Esophagus muscularis mucosa (tissue), 4 donors: ENCODE results near the gene CHCHD6. TPM values are rescaled to one million over a fixed set of nuclear protein-coding genes. Genes with fewer than 3 reads are reported as not detected.

Source experiments
- DNase-seq: peaks from one replicate; pipeline ENCODE4 v3.0.0-alpha.2; 2017; ENCODE audit errors: extremely low spot score
- H3K27ac ChIP-seq, 4 donors: fragments of 200-600 bp; sonication (generic); replicated peaks in 1 of 4; 1 replicate in 3 of 4; 2 replicates in 1 of 4; pipeline ENCODE4 v1.5.1; 2016 to 2019; ENCODE audit warnings: mild to moderate bottlenecking in 1 of 4
- H3K27me3 ChIP-seq, 4 donors: fragments of 200-600 bp; sonication (generic); one replicate each; pipeline versions ENCODE4 v1.5.1 to v1.6.0; 2016 to 2019
- H3K36me3 ChIP-seq, 4 donors: fragments of 200-600 bp; sonication (generic); one replicate each; pipeline ENCODE4 v1.5.1; 2016 to 2019
- H3K4me1 ChIP-seq, 4 donors: fragments of 200-600 bp; sonication (generic); one replicate each; pipeline ENCODE4 v1.5.1; 2016 to 2019
- H3K4me3 ChIP-seq, 4 donors: fragments of 200-600 bp; sonication (generic); 1 replicate in 2 of 4; 2 replicates in 2 of 4; pipeline ENCODE4 v1.5.1; 2016 to 2019; ENCODE audit warnings: mild to moderate bottlenecking in 4 of 4, moderate library complexity in 1 of 4
- H3K9me3 ChIP-seq, 4 donors: fragments of 200-600 bp; sonication (generic); 1 replicate in 3 of 4; 2 replicates in 1 of 4; pipeline ENCODE4 v1.5.1; 2016 to 2019
- EP300 ChIP-seq: sonication (generic); formaldehyde crosslinking; IDR thresholded peaks from one replicate; pipeline ENCODE4 v1.6.1; 2017; ENCODE audit warnings: antibody characterized with exemption
- POLR2A ChIP-seq: fragments of 450-650 bp; IDR thresholded peaks from one replicate; pipeline ENCODE4 v1.6.1; 2017; ENCODE audit warnings: antibody characterized with exemption, moderate library complexity, mild to moderate bottlenecking, low read depth
- POLR2AphosphoS5 ChIP-seq, 2 donors: sonication (generic); formaldehyde crosslinking; IDR thresholded peaks; one replicate each; pipeline ENCODE4 v1.6.1; 2017; ENCODE audit warnings: antibody characterized with exemption in 2 of 2
- WGBS: methylation state at CpG from one replicate; pipeline ENCODE4 v1.1.5; 2018; 5-methylcytosine and 5-hydroxymethylcytosine counted together
- intact Hi-C: fragments of 100-400 bp; cut with DNase I; formaldehyde crosslinking; loops from one replicate; pipeline ENCODE4 v1.15.1; 2023
- total RNA-seq, 4 donors: library from RNA; depleted of rRNA; stranded (reverse); fragments of >200 nt; gene quantifications; one replicate each; pipeline versions ENCODE4 v1.1.0 to v1.2.1, GENCODE V29; 2016
- TF ChIP-seq, protein P1 (sequence below), 3 experiments: fragments of 200-600 bp in 2 of 3; fragments of 450-650 bp in 1 of 3; sonication (generic) in 2 of 3; IDR thresholded peaks; one replicate each; pipeline ENCODE4 v1.5.1; 2017 to 2019; ENCODE audit warnings: antibody characterized with exemption in 3 of 3, mild to moderate bottlenecking in 2 of 3, moderate library complexity in 1 of 3

The CHCHD6 gene
- total RNA-seq, 4 donors from 2014 or later, result 10.3 to 13.4 (median 12.1) TPM

- no peaks in the 10 kb centered on the region for H3K9me3 ChIP-seq
- no peak overlapping the region for H3K4me3 ChIP-seq
- intact Hi-C loops, result no loop called here
- H3K36me3 ChIP-seq, result peaks cover 0 to 21% (median 13%) of the 10 kb centered on the region in 4 donors
- H3K27ac ChIP-seq, result no peak overlapping the region
- peaks cover 17 to 21% (median 19%) of the 10 kb centered on the region in 4 donors for H3K4me1 ChIP-seq
- TF ChIP-seq POLR2AphosphoS5 (IDR thresholded peaks at IDR 0.05) (no peak), POLR2A (no peak), EP300 (no peak)
- TF ChIP-seq, protein P1, sequence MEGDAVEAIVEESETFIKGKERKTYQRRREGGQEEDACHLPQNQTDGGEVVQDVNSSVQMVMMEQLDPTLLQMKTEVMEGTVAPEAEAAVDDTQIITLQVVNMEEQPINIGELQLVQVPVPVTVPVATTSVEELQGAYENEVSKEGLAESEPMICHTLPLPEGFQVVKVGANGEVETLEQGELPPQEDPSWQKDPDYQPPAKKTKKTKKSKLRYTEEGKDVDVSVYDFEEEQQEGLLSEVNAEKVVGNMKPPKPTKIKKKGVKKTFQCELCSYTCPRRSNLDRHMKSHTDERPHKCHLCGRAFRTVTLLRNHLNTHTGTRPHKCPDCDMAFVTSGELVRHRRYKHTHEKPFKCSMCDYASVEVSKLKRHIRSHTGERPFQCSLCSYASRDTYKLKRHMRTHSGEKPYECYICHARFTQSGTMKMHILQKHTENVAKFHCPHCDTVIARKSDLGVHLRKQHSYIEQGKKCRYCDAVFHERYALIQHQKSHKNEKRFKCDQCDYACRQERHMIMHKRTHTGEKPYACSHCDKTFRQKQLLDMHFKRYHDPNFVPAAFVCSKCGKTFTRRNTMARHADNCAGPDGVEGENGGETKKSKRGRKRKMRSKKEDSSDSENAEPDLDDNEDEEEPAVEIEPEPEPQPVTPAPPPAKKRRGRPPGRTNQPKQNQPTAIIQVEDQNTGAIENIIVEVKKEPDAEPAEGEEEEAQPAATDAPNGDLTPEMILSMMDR (IDR thresholded peaks at IDR 0.05), result no peak
- no peak for DNase-seq
- H3K27me3 ChIP-seq, result no peaks in the 10 kb centered on the region
- WGBS, result 91% methylated on average over 12 of the region's 14 CpGs
These were observed 254.0 kb downstream of the CHCHD6 start for GRCh38 chr3:126957776-126958637.

DNA sequence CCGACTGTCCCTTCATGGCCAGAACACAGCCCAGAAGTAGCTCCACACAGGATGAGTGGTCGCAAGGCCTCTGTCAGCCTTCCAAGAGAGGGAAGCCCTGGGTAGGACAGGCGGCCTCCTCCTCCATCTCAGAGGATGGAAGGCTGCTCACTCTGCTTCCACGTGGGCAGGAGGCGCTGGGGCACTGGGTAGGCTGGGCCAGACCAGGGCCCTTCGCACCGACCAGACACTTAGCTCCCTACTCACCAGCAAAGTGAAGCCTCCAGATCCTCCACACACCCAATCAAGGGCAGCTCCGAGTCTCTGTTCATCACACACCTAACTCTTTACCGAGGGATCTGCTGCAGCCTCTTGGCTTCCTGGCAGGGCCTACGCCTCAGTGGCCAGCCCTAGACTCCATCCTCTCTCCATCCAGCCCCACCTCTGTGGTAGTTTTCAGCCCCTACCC lies 254.6 kb downstream of the CHCHD6 start:
- peaks cover 17 to 21% (median 19%) of the 10 kb centered on the region in 4 donors for H3K4me1 ChIP-seq
- H3K36me3 ChIP-seq, result peaks cover 0 to 20% (median 10%) of the 10 kb centered on the region in 4 donors
- intact Hi-C loops, result no loop called here
- TF ChIP-seq EP300 (no peak), POLR2A (no peak)
- TF ChIP-seq, protein P1 (IDR thresholded peaks at IDR 0.05), result no peak
- WGBS, result 96% methylated on average over 6 of the region's 10 CpGs
- no peak for DNase-seq
- no peaks in the 10 kb centered on the region for H3K27me3 ChIP-seq
- no peaks in the 10 kb centered on the region for H3K9me3 ChIP-seq
- no peak overlapping the region for H3K27ac ChIP-seq
- H3K4me3 ChIP-seq, result no peak overlapping the region

DNA sequence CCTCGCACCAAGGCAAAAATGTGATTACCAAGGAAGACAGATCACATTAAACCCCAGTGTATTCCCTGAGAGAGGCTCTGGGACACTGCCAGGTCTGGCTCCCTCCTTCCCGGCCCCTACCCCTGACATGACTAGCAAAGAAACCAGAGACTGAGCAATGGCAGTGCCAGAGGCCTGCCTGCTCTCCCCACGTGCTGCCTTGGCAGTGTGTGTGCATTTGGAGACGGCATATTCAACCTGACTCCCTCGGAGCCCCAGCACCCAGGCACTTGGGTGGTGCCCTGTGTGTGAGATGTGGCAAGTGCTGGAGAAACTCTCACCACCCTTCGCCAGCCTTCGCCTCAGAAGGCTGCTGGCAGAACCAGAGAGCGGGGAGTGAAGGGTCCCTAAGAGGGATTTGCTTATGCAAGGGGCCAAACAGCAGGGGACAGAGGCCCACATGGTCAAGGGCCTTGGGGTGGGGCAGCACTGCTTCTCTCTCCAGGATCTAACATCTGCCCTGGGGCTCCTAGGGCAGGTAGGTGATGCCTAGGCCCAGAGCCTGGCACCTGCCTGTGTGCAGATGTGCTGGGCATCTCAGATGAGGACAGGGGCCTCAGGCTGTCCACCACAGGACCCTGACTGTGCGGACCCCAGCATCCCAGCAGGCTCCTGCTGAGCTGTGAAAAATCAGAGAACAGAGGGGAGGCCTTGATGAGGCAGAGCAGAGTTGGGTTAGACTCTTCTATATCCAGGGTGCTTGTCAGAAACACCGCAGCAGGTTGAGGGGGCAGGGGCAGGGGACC lies 255.3 kb downstream of the CHCHD6 start:
- H3K27ac ChIP-seq, result no peak overlapping the region
- TF ChIP-seq, protein P1 (IDR thresholded peaks at IDR 0.05), result no peak
- no peak for TF ChIP-seq POLR2AphosphoS5 (IDR thresholded peaks at IDR 0.05)
- no peak for TF ChIP-seq EP300
- TF ChIP-seq POLR2A, result no peak
- no peak for DNase-seq
- H3K4me1 ChIP-seq, result peaks cover 17 to 21% (median 19%) of the 10 kb centered on the region in 4 donors
- no peak overlapping the region for H3K4me3 ChIP-seq
- no peaks in the 10 kb centered on the region for H3K27me3 ChIP-seq
- H3K36me3 ChIP-seq, result peaks cover 0 to 20% (median 10%) of the 10 kb centered on the region in 4 donors
- intact Hi-C loops, result no loop called here
- H3K9me3 ChIP-seq, result no peaks in the 10 kb centered on the region
- WGBS, result 81% methylated on average over 8 of the region's 10 CpGs

- intact Hi-C loops, result no loop called here
- H3K9me3 ChIP-seq, result no peaks in the 10 kb centered on the region
- peaks cover 17 to 21% (median 19%) of the 10 kb centered on the region in 4 donors for H3K4me1 ChIP-seq
- no peaks in the 10 kb centered on the region for H3K27me3 ChIP-seq
- H3K36me3 ChIP-seq, result peaks cover 0 to 20% (median 10%) of the 10 kb centered on the region in 4 donors
- TF ChIP-seq POLR2AphosphoS5 (IDR thresholded peaks at IDR 0.05), result no peak
- no peak for TF ChIP-seq EP300
- no peak for TF ChIP-seq POLR2A
- TF ChIP-seq, protein P1 (IDR thresholded peaks at IDR 0.05), result no peak
- WGBS, result 76% methylated on average over 15 of the region's 17 CpGs
- no peak for DNase-seq
- H3K4me3 ChIP-seq, result no peak overlapping the region
- no peak overlapping the region for H3K27ac ChIP-seq
These were observed 256.0 kb downstream of the CHCHD6 start for GRCh38 chr3:126959921-126960603.
